T-helper 22 cell (primary cell): Measurements from ENCODE around the gene CFHR2.

ENCODE experiments used
- DNase-seq: peaks from one replicate; pipeline ENCODE4 v3.0.0-alpha.2; 2020; ENCODE audit warnings: low read depth

The CFHR2 gene

DNA sequence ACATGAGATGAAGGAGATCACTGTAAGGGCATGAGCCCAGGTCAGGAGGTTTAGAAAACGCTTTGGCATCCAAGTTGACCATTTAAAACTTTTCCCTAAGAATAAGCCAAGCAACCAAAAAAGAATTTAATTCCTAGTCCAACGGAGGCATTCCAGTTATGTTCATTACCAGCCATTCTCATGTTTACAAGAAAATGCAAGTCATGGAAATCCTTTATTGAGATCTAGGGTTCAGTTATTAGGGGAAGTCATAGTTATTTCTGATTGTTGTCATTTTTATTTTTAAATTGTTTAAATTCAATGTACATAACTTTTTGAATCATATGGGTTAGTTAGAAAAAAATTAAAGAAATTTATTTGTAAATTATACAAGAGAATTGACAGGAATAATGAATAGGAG lies 58.3 kb downstream of the CFHR2 start:
- DNase-seq: no peak

DNA sequence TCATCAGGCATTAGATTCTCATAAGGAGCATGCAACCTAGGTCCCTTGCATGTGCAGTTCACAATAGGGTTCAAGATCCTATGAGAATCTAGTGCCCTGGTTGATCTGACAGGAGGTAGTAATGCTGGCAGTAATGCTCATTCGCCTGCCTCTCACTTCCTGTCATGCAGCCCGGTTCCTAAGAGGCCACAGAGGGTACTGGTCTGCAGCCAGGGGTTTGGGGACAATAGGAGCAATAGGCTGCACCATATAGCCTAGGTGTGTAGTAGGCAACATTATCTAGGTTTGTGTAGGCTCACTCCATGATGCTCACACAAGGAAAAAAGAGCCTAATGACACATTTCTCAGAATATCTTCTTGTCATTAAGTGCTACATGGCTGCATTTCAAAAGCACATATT lies 59.6 kb downstream of the CFHR2 start:
- DNase-seq: no peak

DNA sequence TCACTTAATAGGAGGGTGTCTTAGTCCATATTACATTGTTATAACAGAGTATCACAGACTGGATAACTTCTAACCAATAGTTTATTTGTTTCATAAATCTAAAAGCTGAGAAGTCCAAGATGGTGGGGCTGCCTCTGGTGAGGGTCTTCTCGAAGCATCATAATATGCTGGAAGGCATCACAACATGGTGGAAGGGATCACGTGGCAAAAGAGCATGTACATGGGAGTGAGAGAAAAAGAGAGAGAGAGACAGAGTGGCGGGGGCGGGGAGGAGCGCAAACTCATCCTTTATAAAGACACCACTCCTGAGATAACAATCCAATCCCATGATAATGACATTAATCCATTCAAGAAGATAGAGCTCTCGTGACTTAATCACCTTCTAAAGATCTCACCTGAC lies 65.3 kb downstream of the CFHR2 start:
- DNase-seq: no peak
